ENCODE results near the gene SLC16A5.
A peak's percentile ranks its signal among the peaks of the same experiment; 100 is the strongest.

The SLC16A5 gene

GRCh38 chr17:75103601-75104554 is 16.1 kb downstream of the SLC16A5 start:
- Histone ChIP-seq H3K27me3 (ENCODE audit: insufficient read depth, low read length, poor library complexity) (no peaks in the 10 kb centered on the region), H3K4me3 (ENCODE audit: low read depth in 1 of 2, low read length in 2 of 2) (no peak overlapping the region), H3K27ac (ENCODE audit: low read length) (no peak overlapping the region), H3K79me2 (ENCODE audit: insufficient read depth, low read length) (no peaks in the 10 kb centered on the region), H2AFZ (ENCODE audit: low read depth, low read length) (no peak overlapping the region), H3K4me2 (ENCODE audit: insufficient read depth, low read length) (no peak overlapping the region), H3K36me3 (ENCODE audit: insufficient read depth, low read length) (peaks cover 6% of the 10 kb centered on the region; the same call in 1 of the 2 replicates), H3K4me1 (ENCODE audit: insufficient read depth, low read length) (peaks cover 5% of the 10 kb centered on the region), H3K9ac (ENCODE audit: low read depth, low read length) (no peak overlapping the region), H4K20me1 (ENCODE audit: insufficient read depth, low read length) (no peaks in the 10 kb centered on the region), H3K9me3 (ENCODE audit: insufficient read depth, low read length, severe bottlenecking) (no peaks in the 10 kb centered on the region)
- ATAC-seq (ENCODE audit: insufficient read depth, low read depth) (no peak), DNase-seq (no peak)
- no peak for TF ChIP-seq CTCF (IDR thresholded peaks at IDR 0.05; ENCODE audit: borderline replicate concordance, extremely low read depth, low read length, poor library complexity, severe bottlenecking)
- TF ChIP-seq EZH2 (IDR thresholded peaks at IDR 0.05; ENCODE audit: borderline replicate concordance, low read depth, low read length, severe bottlenecking): no peak

- Histone ChIP-seq H3K4me2 (ENCODE audit: insufficient read depth, low read length) (no peak overlapping the region), H3K9me3 (ENCODE audit: insufficient read depth, low read length, severe bottlenecking) (no peaks in the 10 kb centered on the region), H3K4me3 (ENCODE audit: low read depth in 1 of 2, low read length in 2 of 2) (no peak overlapping the region), H3K27me3 (ENCODE audit: insufficient read depth, low read length, poor library complexity) (no peaks in the 10 kb centered on the region), H2AFZ (ENCODE audit: low read depth, low read length) (no peak overlapping the region), H4K20me1 (ENCODE audit: insufficient read depth, low read length) (no peaks in the 10 kb centered on the region), H3K79me2 (ENCODE audit: insufficient read depth, low read length) (peaks cover 6% of the 10 kb centered on the region), H3K36me3 (ENCODE audit: insufficient read depth, low read length) (peaks cover 3% of the 10 kb centered on the region; the same call in 1 of the 2 replicates), H3K9ac (ENCODE audit: low read depth, low read length) (no peak overlapping the region), H3K4me1 (ENCODE audit: insufficient read depth, low read length) (peaks cover 15% of the 10 kb centered on the region), H3K27ac (ENCODE audit: low read length) (no peak overlapping the region)
- DNase-seq: peak; percentile 35
- 0 out of 3 replicates have a peak, but pooled peaks have one; percentile 39 for ATAC-seq (ENCODE audit: insufficient read depth, low read depth)
- TF ChIP-seq CTCF (IDR thresholded peaks at IDR 0.05; ENCODE audit: borderline replicate concordance, extremely low read depth, low read length, poor library complexity, severe bottlenecking) (peak; percentile 63), EZH2 (IDR thresholded peaks at IDR 0.05; ENCODE audit: borderline replicate concordance, low read depth, low read length, severe bottlenecking) (no peak)
Measured at GRCh38 chr17:75105126-75106080, 17.6 kb downstream of the SLC16A5 start.

- TF ChIP-seq EZH2 (IDR thresholded peaks at IDR 0.05; ENCODE audit: borderline replicate concordance, low read depth, low read length, severe bottlenecking) (no peak), CTCF (IDR thresholded peaks at IDR 0.05; ENCODE audit: borderline replicate concordance, extremely low read depth, low read length, poor library complexity, severe bottlenecking) (no peak)
- DNase-seq (no peak), ATAC-seq (ENCODE audit: insufficient read depth, low read depth) (no peak)
- H4K20me1 ChIP-seq (ENCODE audit: insufficient read depth, low read length): no peaks in the 10 kb centered on the region
- no peaks in the 10 kb centered on the region for H3K9me3 ChIP-seq (ENCODE audit: insufficient read depth, low read length, severe bottlenecking)
- H3K36me3 ChIP-seq (ENCODE audit: insufficient read depth, low read length): no peaks in the 10 kb centered on the region
- H3K9ac ChIP-seq (ENCODE audit: low read depth, low read length): no peak overlapping the region
- peaks cover 34% of the 10 kb centered on the region for H3K4me1 ChIP-seq (ENCODE audit: insufficient read depth, low read length)
- H3K27ac ChIP-seq (ENCODE audit: low read length): no peak overlapping the region
- no peaks in the 10 kb centered on the region for H3K27me3 ChIP-seq (ENCODE audit: insufficient read depth, low read length, poor library complexity)
- H3K79me2 ChIP-seq (ENCODE audit: insufficient read depth, low read length): peaks cover 21% of the 10 kb centered on the region
- no peak overlapping the region for H2AFZ ChIP-seq (ENCODE audit: low read depth, low read length)
- H3K4me2 ChIP-seq (ENCODE audit: insufficient read depth, low read length): no peak overlapping the region
- no peak overlapping the region for H3K4me3 ChIP-seq (ENCODE audit: low read depth in 1 of 2, low read length in 2 of 2)
Measured at GRCh38 chr17:75108193-75108592, 20.4 kb downstream of the SLC16A5 start.

All from DND-41 (cell line).